ENCODE results near the gene C13orf42.

GRCh38 chr13:51096131-51096530 is 14.9 kb downstream of the C13orf42 start:
- TF ChIP-seq CTCF (IDR thresholded peaks at IDR 0.05; ENCODE audit: extremely low read depth in 1 of 2, insufficient read depth in 1 of 2, low read depth in 1 of 2, low read length in 2 of 2) (no peak), POLR2AphosphoS5 (IDR thresholded peaks at IDR 0.05; ENCODE audit: insufficient read depth, low read depth, low read length) (no peak), MAX (IDR thresholded peaks at IDR 0.05; ENCODE audit: insufficient read depth, insufficient read length) (no peak), POLR2A (IDR thresholded peaks at IDR 0.05; ENCODE audit: low read depth, low read length) (no peak), GATA2 (IDR thresholded peaks at IDR 0.05; ENCODE audit: insufficient read depth, insufficient read length, low read depth, low read length) (no peak)
